Superior temporal gyrus (tissue), 1 donor: ENCODE measurements around the gene SLC4A9.

Source experiments
- DNase-seq: peaks from one replicate; pipeline ENCODE4 v3.0.0-alpha.2; 2016; ENCODE audit errors: extremely low spot score

SLC4A9 gene

DNA sequence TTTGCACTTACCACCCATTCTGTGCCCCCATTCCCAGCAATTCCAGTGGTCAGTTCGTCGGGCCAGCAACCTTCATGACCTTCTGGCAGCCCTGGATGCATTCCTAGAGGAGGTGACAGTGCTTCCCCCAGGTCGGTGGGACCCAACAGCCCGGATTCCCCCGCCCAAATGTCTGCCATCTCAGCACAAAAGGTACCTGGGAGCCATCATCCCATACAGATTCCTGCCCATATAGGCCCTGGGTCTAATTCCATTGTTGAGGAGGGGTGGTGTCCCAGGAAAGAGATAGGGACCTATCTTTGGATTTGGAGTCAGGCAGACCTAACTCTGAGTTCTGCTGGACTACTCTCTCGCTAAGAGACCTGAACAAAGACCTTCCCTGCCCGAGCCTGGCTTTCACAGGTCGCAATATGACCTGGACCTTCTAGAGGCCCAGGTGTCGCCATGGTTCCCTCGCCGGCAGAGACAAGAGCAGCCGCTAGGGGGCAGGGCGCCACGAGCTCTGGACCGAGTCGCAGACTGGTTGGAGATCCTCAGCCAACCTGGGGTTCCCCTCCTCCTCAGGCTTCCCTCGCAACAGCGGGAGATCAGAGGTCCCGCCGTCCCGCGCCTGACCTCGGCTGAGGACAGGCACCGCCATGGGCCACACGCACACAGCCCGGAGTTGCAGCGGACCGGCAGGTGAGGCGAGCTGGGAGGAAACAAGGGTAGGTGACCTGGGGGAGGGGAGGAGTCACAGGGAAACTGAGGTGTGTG is 3.1 kb downstream of the SLC4A9 start:
- peak; percentile 80 for DNase-seq

DNA sequence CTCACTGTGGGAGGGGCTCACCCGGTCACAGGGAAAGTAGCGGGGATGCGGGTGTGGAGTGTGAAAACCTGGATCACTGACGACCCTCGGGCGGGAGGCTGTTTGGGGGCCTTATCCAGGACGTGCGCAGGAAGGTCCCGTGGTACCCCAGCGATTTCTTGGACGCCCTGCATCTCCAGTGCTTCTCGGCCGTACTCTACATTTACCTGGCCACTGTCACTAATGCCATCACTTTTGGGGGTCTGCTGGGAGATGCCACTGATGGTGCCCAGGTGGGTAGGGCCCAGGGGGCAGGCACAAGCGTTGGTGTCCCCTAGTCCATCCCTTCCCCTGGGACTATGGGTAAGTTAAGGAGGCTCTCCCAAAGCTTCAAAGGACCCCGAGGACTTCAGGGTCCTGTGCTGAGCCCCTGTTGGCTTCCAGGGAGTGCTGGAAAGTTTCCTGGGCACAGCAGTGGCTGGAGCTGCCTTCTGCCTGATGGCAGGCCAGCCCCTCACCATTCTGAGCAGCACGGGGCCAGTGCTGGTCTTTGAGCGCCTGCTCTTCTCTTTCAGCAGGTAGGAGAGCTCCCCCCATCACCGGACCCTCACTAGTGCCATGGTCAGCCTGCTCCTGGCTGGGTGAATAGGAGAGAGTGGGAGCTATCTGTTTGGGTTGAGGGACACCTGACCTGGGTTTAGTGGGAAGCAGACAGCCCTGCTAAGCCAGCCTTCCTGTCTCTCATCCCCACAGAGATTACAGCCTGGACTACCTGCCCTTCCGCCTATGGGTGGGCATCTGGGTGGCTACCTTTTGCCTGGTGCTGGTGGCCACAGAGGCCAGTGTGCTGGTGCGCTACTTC is 3.9 kb downstream of the SLC4A9 start:
- no peak for DNase-seq

DNA sequence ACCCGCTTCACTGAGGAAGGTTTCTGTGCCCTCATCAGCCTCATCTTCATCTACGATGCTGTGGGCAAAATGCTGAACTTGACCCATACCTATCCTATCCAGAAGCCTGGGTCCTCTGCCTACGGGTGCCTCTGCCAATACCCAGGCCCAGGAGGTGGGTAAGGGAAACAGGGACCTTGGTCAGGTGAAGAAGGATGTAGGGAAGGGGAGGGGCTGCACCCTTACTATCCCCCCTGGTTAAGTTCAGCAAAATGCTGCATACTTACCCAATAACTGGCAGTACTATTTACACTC is 4.4 kb downstream of the SLC4A9 start:
- no peak for DNase-seq

DNA sequence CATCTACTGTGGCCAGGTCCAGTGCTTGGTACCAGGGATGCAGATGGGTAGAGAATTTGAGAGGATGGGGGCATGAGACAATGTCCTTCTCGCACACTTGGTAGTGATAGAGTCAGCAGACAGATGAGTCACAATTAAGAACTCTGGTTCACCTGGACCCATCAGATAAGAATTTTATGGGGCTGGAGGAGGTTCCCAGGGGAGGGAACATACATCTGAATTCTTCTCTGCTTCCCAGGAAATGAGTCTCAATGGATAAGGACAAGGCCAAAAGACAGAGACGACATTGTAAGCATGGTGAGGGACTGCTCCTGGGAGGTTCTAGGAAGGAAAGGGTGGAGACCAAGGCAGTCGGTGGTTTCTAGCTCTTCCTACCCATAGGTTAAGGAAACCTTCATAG is 5.3 kb downstream of the SLC4A9 start:
- DNase-seq, result no peak

DNA sequence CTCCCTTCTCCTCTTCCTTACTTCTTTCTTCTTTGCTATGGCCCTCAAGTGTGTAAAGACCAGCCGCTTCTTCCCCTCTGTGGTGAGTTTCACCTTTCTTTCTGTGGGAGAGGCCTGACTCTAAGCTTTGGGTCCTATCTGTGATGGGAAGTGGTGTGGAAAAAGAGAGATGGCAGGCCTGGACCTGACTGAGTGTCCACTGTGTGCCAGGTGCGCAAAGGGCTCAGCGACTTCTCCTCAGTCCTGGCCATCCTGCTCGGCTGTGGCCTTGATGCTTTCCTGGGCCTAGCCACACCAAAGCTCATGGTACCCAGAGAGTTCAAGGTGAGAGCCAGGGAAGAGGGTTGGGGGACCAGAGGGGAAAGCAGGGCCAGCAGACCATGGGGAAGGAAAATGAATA is 5.9 kb downstream of the SLC4A9 start:
- no peak for DNase-seq

DNA sequence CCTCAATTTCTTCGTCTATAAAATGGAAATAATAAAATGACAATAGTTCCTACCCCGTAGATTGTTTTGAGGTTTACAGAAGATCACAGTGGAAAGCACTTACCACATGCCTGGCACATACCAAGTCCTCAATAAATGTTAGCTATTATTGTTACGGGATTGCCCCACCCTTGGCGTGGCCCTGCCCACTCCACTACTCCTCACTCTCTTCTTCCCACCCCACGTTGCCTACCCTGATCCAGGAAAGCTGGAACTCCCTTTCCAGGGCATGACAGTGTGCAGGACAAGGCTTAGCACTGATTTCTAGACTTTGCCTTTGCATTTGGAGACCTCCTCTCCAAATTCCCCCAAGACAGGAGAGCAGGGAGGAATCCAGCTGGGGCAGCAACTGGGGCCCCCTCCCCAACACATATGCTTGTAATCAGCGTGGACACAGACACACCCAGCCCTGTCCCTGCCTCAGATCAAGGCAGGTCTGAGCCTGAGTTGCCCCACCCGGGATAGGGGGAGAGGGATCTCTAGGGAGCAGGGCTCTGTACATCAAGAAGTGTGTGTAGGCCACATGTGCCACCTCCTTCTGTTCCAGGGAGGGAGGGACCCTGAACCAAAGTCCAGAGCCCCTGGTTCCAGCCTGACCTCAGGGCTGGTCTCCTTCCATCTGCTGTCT is 6.7 kb downstream of the SLC4A9 start:
- DNase-seq, result no peak

DNA sequence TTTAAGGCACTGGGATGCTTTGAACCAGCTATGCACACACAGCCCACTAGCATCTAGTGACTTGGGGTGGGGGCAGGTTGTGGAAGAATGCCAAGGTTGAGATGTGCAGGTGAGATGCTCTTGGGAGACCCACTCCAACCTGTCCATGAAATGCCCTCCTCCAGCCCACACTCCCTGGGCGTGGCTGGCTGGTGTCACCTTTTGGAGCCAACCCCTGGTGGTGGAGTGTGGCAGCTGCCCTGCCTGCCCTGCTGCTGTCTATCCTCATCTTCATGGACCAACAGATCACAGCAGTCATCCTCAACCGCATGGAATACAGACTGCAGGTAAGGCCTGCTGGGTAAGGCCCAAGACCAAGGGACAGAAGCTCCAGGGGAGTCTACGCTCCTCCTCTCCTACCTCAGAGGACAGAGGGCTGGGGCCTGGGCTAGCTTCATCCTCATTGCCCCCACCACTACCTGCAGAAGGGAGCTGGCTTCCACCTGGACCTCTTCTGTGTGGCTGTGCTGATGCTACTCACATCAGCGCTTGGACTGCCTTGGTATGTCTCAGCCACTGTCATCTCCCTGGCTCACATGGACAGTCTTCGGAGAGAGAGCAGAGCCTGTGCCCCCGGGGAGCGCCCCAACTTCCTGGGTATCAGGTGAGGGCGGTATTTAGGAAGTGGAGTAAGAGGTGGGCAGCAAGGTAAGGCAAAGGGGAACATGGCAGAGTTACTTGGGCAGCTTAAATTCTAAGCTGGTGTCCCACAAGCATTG is 7.4 kb downstream of the SLC4A9 start:
- no peak for DNase-seq

DNA sequence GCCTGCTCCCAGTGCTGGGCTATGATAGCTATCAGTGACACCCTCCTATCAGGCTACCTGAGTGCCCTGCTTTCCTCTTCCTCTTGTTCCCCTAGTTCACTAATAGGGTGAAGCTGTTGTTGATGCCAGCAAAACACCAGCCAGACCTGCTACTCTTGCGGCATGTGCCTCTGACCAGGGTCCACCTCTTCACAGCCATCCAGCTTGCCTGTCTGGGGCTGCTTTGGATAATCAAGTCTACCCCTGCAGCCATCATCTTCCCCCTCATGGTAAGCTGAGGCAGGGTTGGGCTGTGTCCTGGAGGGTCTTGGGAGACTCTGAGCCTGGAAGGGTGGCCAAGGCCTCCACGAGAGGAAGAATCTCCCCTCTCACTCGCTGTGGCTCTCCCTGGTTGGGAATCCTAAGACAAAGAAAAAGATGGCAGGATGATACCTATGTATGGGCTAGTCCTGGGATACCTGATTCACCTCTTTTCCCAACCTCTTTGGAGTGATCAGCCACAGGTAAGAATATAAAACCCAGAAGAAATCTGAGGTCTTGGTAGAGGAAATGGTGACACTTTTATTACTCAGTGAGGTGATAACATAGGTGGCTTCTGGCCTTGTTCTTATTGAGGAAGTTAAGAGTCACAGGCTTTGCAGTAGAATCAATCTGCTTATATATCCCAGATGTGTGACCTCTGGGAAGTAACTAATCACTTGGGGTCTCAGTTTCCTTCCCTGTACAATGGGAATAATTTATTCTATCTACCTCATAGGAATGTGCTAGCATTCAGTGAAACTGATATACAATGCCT is 11.6 kb downstream of the SLC4A9 start:
- DNase-seq, result no peak

DNA sequence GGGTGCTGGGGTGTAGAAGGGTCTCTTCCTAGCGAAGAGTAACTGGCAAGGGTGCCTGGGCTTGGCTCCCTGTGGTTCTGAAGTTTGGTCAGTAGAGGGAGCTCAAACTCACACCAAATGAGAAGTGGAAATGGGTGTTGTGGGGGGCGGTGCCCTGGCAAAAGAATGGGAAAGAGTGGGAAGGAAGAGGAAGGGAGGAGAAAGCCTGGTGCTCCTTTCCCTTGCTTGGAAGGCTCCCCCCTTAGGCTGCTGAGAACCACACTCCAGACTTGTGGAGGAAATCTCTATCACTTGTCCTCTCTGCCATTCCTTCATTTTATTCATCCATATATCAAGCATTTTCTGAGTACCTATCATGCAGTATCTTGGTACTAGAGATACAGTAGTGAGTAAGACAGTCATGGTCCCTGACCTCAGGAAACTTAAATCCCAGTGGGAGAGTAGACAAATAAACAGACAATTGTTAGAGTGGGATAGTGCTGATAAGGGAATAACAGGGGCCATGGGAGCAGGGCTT is 13.0 kb downstream of the SLC4A9 start:
- peak; percentile 82 for DNase-seq

DNA sequence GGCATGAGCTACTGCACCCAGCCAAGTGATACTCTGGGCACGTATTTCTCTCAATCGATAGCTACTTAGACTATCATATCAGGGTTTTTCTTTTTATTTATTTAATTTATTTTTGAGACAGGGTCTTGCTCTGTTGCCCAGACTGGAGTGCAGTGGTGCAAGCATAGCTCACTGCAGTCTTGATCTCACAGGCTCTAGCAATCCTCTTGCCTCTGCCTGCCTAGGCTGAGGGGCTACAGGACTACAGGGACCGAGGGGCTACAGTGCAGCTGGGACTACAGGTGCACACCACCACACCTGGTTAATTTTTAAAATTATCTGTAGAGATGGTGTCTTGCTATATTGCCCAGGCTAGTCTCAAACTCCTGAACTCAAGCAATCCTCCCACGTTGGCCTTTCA is 21.4 kb downstream of the SLC4A9 start:
- no peak for DNase-seq

DNA sequence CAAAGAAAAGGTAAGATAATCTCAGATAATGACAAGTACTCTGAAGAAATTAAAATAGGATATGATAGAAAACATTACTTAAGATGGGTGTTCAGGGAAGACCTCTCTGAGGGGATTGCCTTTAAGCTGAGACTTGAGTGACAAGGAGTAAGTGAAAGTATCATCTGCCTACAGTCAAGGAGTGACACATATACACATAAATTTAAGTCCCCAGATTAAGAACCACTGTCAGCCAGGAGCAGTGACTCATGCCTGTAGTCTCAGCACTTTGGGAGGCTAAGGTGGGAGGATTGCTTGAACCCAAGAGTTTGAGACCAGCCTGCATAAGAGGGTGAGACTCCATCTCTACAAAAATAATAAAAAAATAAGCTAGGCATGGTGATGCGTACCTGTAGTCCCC is 22.0 kb downstream of the SLC4A9 start:
- DNase-seq, result no peak

DNA sequence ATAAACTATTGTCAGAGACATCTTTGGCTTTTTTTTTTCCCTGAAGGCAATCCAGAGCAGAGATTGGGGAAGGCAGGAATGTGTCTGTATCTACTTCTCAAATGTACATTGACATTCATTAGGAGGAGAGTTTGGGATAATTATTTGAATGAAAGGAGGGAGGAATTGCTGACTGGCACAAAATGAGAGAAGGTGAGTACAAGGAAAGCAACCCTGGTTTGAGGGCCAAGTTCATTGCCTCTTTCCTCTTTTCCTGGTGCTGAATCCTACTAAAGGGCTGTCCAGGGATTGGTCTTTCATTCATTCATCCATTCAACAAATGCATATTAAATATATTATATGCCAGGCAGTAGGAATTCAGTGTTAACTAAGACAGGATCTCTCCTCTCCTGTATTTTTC is 22.9 kb downstream of the SLC4A9 start:
- no peak for DNase-seq

DNA sequence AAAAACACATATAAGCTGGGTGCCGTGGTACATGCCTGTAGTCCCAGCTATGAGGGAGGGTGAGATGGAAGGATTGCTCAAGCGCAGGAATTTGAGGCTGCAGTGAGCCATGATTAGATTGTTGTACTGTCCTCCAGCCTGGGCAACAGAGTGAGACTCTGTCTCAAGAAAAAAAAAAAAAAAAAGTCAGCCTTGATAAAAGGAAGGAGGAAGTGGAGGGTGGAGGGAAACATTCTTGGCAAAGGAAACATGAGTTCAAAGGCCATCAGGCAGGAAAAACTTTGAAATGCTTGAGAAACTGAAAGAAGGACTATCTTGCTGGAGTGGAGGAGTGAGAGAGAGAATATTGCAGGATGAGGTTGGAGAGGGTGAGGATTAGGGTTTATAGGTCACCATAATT is 23.3 kb downstream of the SLC4A9 start:
- DNase-seq, result no peak

DNA sequence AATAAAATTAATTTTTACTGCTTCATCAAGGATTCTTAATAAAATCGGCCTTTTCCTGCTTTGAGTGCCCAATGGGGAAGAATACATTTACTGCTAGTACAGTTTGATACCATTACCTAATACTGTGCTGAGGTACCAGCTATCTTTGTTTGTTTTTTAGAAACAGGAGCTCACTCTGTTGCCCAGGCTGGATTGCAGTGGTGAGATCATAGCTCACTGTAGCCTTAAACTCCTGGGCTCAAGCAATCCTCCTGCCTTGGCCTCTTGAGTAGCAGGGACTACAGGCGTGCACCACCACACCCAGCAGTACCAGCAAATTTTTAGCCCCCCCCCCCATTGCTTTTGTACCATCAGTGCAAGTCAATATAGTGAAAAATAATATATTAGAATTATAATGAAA is 28.1 kb downstream of the SLC4A9 start:
- no peak for DNase-seq

DNA sequence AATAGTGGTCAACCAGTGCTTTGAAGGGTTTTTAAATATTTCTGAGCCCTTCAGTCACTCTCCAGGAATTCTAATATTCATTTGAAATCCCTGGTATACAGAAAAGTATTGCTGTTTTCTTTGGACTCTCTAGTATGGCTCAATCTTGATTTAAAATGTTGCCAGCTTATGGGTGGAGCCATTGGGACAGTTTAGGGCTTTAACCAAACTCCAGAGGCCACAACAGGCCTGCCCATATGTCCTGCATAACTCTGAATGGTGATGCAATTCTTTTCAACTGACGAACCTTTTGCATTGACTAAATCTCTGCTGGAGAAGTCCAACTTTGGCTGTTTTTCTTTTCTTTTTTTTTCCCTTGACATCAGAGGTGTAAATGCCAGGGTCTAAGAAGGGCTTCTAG is 31.3 kb downstream of the SLC4A9 start:
- no peak for DNase-seq

DNA sequence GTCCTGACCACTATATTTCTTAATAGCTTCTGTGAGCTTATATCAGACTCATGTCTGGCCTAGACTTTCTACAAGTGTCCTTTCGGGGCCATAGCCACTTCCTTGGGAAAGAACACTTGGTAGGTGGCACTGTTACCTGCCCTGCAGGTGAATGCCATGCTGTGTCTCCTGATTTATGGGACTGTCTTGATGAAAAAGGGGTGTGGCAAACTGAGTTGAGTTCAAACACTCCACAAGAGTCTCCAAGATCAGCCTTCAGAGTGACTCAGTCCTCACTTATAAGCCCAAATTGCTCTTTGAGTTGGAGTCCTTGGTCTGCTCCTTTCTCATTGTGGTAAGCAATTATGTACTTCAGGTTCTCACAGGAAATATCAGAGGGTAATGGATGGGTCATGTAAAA is 31.7 kb downstream of the SLC4A9 start:
- no peak for DNase-seq

DNA sequence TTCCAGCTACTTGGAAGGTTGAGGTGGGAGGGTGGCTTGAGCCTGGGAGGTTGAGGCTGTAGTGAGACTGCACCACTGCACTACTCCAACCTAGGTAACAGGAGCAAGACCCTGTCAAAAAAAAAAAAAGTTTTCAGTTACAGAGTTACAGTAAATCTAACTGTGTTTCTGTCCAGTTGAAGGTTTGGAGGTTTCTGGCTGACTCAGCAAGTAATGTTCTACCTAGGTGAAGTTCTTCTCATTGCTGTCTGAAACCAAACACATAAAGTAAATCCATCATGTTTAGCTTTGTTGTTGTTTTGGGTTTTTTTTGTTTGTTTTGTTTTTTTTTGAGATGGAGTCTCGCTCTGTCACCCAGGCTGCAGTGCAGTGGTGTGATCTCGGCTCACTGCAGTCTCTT is 33.7 kb downstream of the SLC4A9 start:
- DNase-seq, result no peak

DNA sequence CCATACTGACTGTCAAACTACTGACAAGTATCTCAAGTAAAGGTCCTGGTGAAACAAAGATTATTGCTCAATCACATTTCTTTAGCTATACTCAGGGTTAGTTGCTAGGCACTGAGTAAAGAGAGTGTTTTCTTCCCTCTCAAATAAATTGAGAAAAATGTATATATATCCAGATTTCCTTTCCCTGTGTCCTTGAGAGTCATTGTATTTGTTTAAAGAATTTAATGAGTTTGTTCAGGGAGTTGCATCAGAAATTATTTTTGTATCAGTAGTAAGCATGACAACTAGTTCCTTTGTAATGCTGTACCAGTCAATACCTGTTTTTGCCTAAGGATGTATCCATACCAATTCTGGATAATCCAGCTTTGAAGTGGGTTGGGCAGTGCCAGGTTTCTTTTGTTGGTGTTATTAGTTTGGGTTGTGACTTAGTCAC is 38.4 kb downstream of the SLC4A9 start:
- no peak for DNase-seq

DNA sequence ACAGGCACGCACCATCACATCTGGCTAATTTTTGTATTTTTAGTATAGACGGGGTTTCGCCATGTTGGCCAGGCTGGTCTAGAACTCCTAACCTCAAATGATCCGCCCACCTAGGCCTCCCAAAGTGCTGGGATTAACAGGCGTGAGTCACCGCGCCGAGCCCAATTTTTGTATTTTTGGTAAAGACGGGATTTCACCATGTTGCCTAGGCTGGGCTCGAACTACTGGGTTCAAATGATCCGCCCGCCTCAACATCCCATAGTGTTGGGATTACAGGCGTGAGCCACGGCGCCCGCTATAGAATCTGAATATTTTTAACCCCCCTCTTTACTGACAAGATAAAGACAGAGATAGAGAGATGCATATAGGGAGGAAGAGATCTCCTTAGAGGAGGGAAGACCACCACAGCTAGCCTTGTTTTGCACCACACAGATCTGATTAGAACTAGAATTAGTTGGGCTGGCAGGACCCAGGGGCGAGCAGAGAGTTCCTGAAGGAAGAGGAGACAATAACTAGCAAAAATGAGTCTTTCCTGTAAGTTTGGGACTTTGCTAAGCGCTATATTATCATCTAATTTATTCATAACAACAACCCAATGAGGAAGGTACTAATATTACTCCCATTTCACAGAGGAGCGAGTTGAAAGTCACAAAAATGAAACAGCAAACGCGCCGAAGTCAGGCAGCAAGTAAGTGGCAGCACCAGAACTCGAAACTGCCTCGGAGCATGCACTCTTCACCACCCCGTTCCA is 40.2 kb downstream of the SLC4A9 start:
- peak; percentile 22 for DNase-seq

DNA sequence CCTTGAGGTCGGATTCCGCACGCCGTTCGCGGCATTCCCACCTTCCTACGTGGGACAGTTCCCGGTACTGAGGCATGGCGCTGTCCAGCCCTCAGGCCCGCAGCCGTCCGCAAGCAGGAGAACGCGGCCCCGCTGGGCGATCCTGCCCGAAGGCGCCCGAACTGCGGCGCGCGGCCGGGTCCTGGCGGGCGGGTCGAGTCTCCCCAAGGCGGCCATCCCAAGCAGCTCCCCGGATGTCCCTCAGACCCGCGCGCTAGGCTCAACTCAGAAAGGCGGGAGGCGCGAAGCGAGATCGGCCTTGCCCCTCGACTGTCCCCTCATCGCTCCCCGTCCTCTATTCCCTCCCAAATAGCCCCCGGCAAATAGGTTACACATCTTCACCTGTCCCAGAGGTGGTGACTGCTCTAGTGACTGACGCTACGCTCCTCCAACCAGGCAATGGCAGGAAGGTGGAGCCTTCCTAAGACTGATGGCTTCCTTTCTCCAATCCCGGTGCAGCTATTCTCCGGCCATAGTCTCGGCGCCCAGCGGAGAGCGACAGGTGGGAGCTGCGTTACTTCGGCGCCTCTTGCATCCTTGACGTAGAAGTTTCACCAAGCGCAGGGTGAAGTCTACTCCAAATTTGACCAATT is 40.9 kb downstream of the SLC4A9 start:
- peak; percentile 99 for DNase-seq
